PC-9 (cell line): ENCODE data around the gene TCIRG1. TPM values are rescaled to one million over a fixed set of nuclear protein-coding genes. Genes with fewer than 3 reads are reported as not detected.

ENCODE experiments used
- BruUV-seq: library from RNA; stranded (reverse); fragments of 400-500 nt; replicated peaks from 2 replicates; lab custom pipeline; 2021; lab: Mats Ljungman, UMichigan
- CTCF ChIA-PET: fragments of 300-600 bp; sonication (Branson Sonifier 250); formaldehyde crosslinking; loops from one replicate; lab custom pipeline; 2022; ENCODE audit warnings: antibody characterized with exemption; lab: Charles Lee
- POLR2A ChIA-PET: fragments of 300-600 bp; sonication (Branson Sonifier 250); formaldehyde crosslinking; loops from one replicate; lab custom pipeline; 2022; ENCODE audit warnings: antibody characterized with exemption; ENCODE audit not compliant: unreplicated experiment; lab: Charles Lee
- DNase-seq, 2 experiments: peaks; one replicate each; pipeline versions ENCODE4 v3.0.0 to v3.0.0-alpha.2; 2015 to 2022; ENCODE audit warnings: mixed read lengths in 1 of 2
- H2AFZ ChIP-seq: fragments of 200-600 bp; sonication (generic); 2 replicates; pipeline ENCODE4 v1.8.1; 2017; ENCODE audit warnings: antibody characterized with exemption
- H3F3A ChIP-seq: fragments of 200-600 bp; sonication (generic); 2 replicates; pipeline ENCODE4 v1.8.1; 2017; ENCODE audit warnings: antibody characterized with exemption, mild to moderate bottlenecking, low read depth; ENCODE audit not compliant: insufficient read depth
- H3K27ac ChIP-seq: fragments of 200-600 bp; sonication (generic); 2 replicates; pipeline ENCODE4 v1.6.1; 2016; ENCODE audit warnings: mixed run types
- H3K27me3 ChIP-seq: fragments of 200-600 bp; sonication (generic); 2 replicates; pipeline ENCODE4 v1.6.1; 2016; ENCODE audit warnings: low read depth, mixed run types; ENCODE audit not compliant: insufficient read depth
- H3K36me3 ChIP-seq: fragments of 200-600 bp; sonication (generic); 2 replicates; pipeline ENCODE4 v1.6.1; 2016; ENCODE audit warnings: low read depth, mixed run types
- H3K4me1 ChIP-seq: fragments of 200-600 bp; sonication (generic); replicated peaks from 2 replicates; pipeline ENCODE4 v1.6.1; 2016; ENCODE audit warnings: mixed run types; ENCODE audit not compliant: insufficient read depth
- H3K4me2 ChIP-seq: fragments of 200-600 bp; sonication (generic); 2 replicates; pipeline ENCODE4 v1.6.1; 2017; ENCODE audit warnings: mixed run types
- H3K4me3 ChIP-seq: fragments of 200-600 bp; sonication (generic); 2 replicates; pipeline ENCODE4 v1.6.1; 2016; ENCODE audit warnings: mixed run types
- H3K79me2 ChIP-seq: fragments of 200-600 bp; sonication (generic); 2 replicates; pipeline ENCODE4 v1.6.1; 2017; ENCODE audit warnings: low read depth, mixed run types
- H3K9me2 ChIP-seq: fragments of 200-600 bp; sonication (generic); 2 replicates; pipeline ENCODE4 v1.8.1; 2017; ENCODE audit warnings: mild to moderate bottlenecking; ENCODE audit not compliant: insufficient read depth
- H3K9me3 ChIP-seq: fragments of 200-600 bp; sonication (generic); 2 replicates; pipeline ENCODE4 v1.8.1; 2016; ENCODE audit warnings: low read depth; ENCODE audit not compliant: insufficient read depth
- H4K20me1 ChIP-seq: fragments of 200-600 bp; sonication (generic); 2 replicates; pipeline ENCODE4 v1.8.1; 2017; ENCODE audit not compliant: insufficient read depth
- CTCF ChIP-seq: fragments of 200-600 bp; sonication (generic); conservative IDR thresholded peaks from 2 replicates; pipeline ENCODE4 v1.6.1; 2017; ENCODE audit warnings: mixed run types, antibody characterized with exemption, mild to moderate bottlenecking, moderate library complexity
- EZH2 ChIP-seq: fragments of 200-600 bp; sonication (generic); IDR thresholded peaks from 2 replicates; pipeline ENCODE4 v1.8.0; 2017; ENCODE audit warnings: antibody characterized with exemption, low read depth
- intact Hi-C: fragments of 100-400 bp; cut with micrococcal nuclease; formaldehyde crosslinking; loops from one replicate; pipeline ENCODE4 v1.10.0; 2022; ENCODE audit not compliant: unreplicated experiment
- total RNA-seq: library from RNA; stranded (reverse); gene quantifications from 2 replicates; pipeline ENCODE4 v1.2.3, GENCODE V29; 2021

Gene TCIRG1
- total RNA-seq, 1 experiment from 2014 or later = 125 TPM

- no peak for DNase-seq
- Histone ChIP-seq H3K9me2 (no peaks in the 10 kb centered on the region), H3K4me1 (peaks cover 48% of the 10 kb centered on the region), H4K20me1 (no peaks in the 10 kb centered on the region), H3K79me2 (peaks cover 18% of the 10 kb centered on the region; the same call in 1 of the 2 replicates), H3K36me3 (no peaks in the 10 kb centered on the region), H2AFZ (no peak overlapping the region), H3F3A (peaks cover 52% of the 10 kb centered on the region), H3K27ac (no peak overlapping the region), H3K4me3 (no peak overlapping the region), H3K9me3 (no peaks in the 10 kb centered on the region), H3K4me2 (no peak overlapping the region), H3K27me3 (no peaks in the 10 kb centered on the region)
- TF ChIP-seq CTCF (no peak), EZH2 (no peak)
- no TSS peak for BruUV-seq
- intact Hi-C loops = no loop called here
- POLR2A ChIA-PET = no interaction called here
- CTCF ChIA-PET = no interaction called here
Measured at GRCh38 chr11:68007498-68008380, 31.1 kb upstream of the TCIRG1 start.

GRCh38 chr11:68008381-68009337 lies 30.2 kb upstream of the TCIRG1 start:
- H3K4me3 ChIP-seq = no peak overlapping the region
- peak overlapping the region; percentile 93 for H3K27ac ChIP-seq
- TF ChIP-seq CTCF (no peak), EZH2 (no peak)
- ChIA-PET CTCF (interaction anchor here (0.6 kb wide), 1 partner anchor 422 kb away, joined by 8 read pairs; no protein-coding TSS in a partner anchor), POLR2A (no interaction called here)
- H3K9me2 ChIP-seq = no peaks in the 10 kb centered on the region
- no peaks in the 10 kb centered on the region for H3K9me3 ChIP-seq
- no peak for DNase-seq
- no TSS peak for BruUV-seq
- H3K79me2 ChIP-seq = peaks cover 18% of the 10 kb centered on the region; the same call in 1 of the 2 replicates
- peaks cover 58% of the 10 kb centered on the region for H3K4me1 ChIP-seq
- intact Hi-C loops = no loop called here
- no peaks in the 10 kb centered on the region for H3K36me3 ChIP-seq
- H3K4me2 ChIP-seq = peak overlapping the region; percentile 81
- H4K20me1 ChIP-seq = no peaks in the 10 kb centered on the region
- peaks cover 57% of the 10 kb centered on the region for H3F3A ChIP-seq
- no peak overlapping the region for H2AFZ ChIP-seq
- H3K27me3 ChIP-seq = no peaks in the 10 kb centered on the region
